Caco-2 (cell line): ENCODE results near the gene PLEKHA6. TPM values are rescaled to one million over a fixed set of nuclear protein-coding genes. Genes with fewer than 3 reads are reported as not detected.

ENCODE experiments used
- BruUV-seq: library from RNA; stranded (reverse); fragments of 400-500 nt; replicated peaks from 2 replicates; lab custom pipeline; 2021; lab: Mats Ljungman, UMichigan
- CTCF ChIA-PET: fragments of 300-600 bp; sonication (Branson Sonifier 250); formaldehyde crosslinking; loops from one replicate; lab custom pipeline; 2022; ENCODE audit warnings: antibody characterized with exemption; lab: Charles Lee
- POLR2A ChIA-PET: fragments of 300-600 bp; sonication (Branson Sonifier 250); formaldehyde crosslinking; loops from one replicate; lab custom pipeline; 2022; ENCODE audit warnings: antibody characterized with exemption; lab: Charles Lee
- DNase-seq, 2 experiments: peaks; one replicate each; pipeline versions ENCODE4 v3.0.0 to v3.0.0-alpha.2; 2020 to 2022
- H3K27me3 ChIP-seq: replicated peaks from 2 replicates; pipeline ENCODE4 v1.6.0; 2011; ENCODE audit warnings: low read length; ENCODE audit not compliant: control insufficient read depth, insufficient read depth
- H3K36me3 ChIP-seq: 2 replicates; pipeline ENCODE4 v1.5.1; 2011; ENCODE audit warnings: low read length; ENCODE audit not compliant: control insufficient read depth, insufficient read depth
- H3K4me1 ChIP-seq: fragments of 250-450 bp; sonication (Bioruptor Pico); 2 replicates; pipeline ENCODE4 v1.5.1; 2020; ENCODE audit warnings: mild to moderate bottlenecking
- H3K4me3 ChIP-seq: 2 replicates; pipeline ENCODE4 v1.5.1; 2011; ENCODE audit warnings: low read depth, mild to moderate bottlenecking, control low read depth, low read length
- H3K9me3 ChIP-seq: fragments of 250-450 bp; sonication (Bioruptor Pico); 2 replicates; pipeline ENCODE4 v1.5.1; 2020; ENCODE audit warnings: mild to moderate bottlenecking, moderate library complexity
- H3K27ac Mint-ChIP-seq: one replicate; pipeline ENCODE4 v1.8.0; 2022; ENCODE audit warnings: mixed read lengths; ENCODE audit not compliant: unreplicated experiment
- H3K27me3 Mint-ChIP-seq: one replicate; pipeline ENCODE4 v1.8.0; 2022; ENCODE audit warnings: mixed read lengths; ENCODE audit not compliant: insufficient read depth, unreplicated experiment
- H3K36me3 Mint-ChIP-seq: one replicate; pipeline ENCODE4 v1.8.0; 2022; ENCODE audit warnings: mild to moderate bottlenecking, mixed read lengths; ENCODE audit not compliant: insufficient read depth, unreplicated experiment
- H3K4me1 Mint-ChIP-seq: one replicate; pipeline ENCODE4 v1.8.0; 2022; ENCODE audit warnings: low read depth, mixed read lengths; ENCODE audit not compliant: unreplicated experiment
- H3K4me3 Mint-ChIP-seq: one replicate; pipeline ENCODE4 v1.8.0; 2022; ENCODE audit warnings: mild to moderate bottlenecking, moderate library complexity, mixed read lengths; ENCODE audit not compliant: unreplicated experiment
- H3K9me3 Mint-ChIP-seq: one replicate; pipeline ENCODE4 v1.8.0; 2022; ENCODE audit warnings: mixed read lengths; ENCODE audit not compliant: unreplicated experiment
- CTCF ChIP-seq, 2 experiments: fragments of 200-600 bp in 1 of 2; IDR thresholded peaks; 1 replicate in 1 of 2; 2 replicates in 1 of 2; pipeline versions ENCODE4 v1.5.1 to v1.8.0; 2011 to 2022; ENCODE audit warnings: antibody characterized with exemption in 1 of 2, control low read depth in 1 of 2, inconsistent platforms in 1 of 2, low read depth in 1 of 2, low read length in 1 of 2, mild to moderate bottlenecking in 1 of 2, moderate library complexity in 1 of 2; ENCODE audit not compliant: insufficient read depth in 1 of 2, severe bottlenecking in 1 of 2, unreplicated experiment in 1 of 2
- intact Hi-C: fragments of 100-400 bp; cut with micrococcal nuclease; formaldehyde crosslinking; loops from one replicate; pipeline ENCODE4 v1.10.0; 2022; ENCODE audit not compliant: unreplicated experiment
- total RNA-seq: library from RNA; stranded (reverse); gene quantifications from 2 replicates; pipeline ENCODE4 v1.2.3, GENCODE V29; 2022

The PLEKHA6 gene
- total RNA-seq, 1 experiment from 2014 or later, result 18.8 TPM

GRCh38 chr1:204261266-204261665 lies 98.5 kb downstream of the PLEKHA6 start:
- H3K36me3 Mint-ChIP-seq, result peaks cover 22% of the 10 kb centered on the region
- POLR2A ChIA-PET, result no interaction called here
- H3K27me3 Mint-ChIP-seq, result no peaks in the 10 kb centered on the region
- no peak for DNase-seq
- Histone ChIP-seq H3K4me3 (no peak overlapping the region), H3K36me3 (peaks cover 4% of the 10 kb centered on the region), H3K27me3 (no peaks in the 10 kb centered on the region), H3K9me3 (no peaks in the 10 kb centered on the region), H3K4me1 (peaks cover 8% of the 10 kb centered on the region)
- H3K4me1 Mint-ChIP-seq, result peaks cover 2% of the 10 kb centered on the region
- no TSS peak for BruUV-seq
- no peak for TF ChIP-seq CTCF (IDR thresholded peaks at IDR 0.05; ENCODE audit: insufficient read depth in 1 of 2, low read depth in 1 of 2, low read length in 1 of 2, severe bottlenecking in 1 of 2, unreplicated experiment in 1 of 2)
- no peaks in the 10 kb centered on the region for H3K9me3 Mint-ChIP-seq
- H3K27ac Mint-ChIP-seq, result no peak overlapping the region
- H3K4me3 Mint-ChIP-seq, result no peak overlapping the region
- intact Hi-C loops, result no loop called here
- CTCF ChIA-PET, result no interaction called here

DNA sequence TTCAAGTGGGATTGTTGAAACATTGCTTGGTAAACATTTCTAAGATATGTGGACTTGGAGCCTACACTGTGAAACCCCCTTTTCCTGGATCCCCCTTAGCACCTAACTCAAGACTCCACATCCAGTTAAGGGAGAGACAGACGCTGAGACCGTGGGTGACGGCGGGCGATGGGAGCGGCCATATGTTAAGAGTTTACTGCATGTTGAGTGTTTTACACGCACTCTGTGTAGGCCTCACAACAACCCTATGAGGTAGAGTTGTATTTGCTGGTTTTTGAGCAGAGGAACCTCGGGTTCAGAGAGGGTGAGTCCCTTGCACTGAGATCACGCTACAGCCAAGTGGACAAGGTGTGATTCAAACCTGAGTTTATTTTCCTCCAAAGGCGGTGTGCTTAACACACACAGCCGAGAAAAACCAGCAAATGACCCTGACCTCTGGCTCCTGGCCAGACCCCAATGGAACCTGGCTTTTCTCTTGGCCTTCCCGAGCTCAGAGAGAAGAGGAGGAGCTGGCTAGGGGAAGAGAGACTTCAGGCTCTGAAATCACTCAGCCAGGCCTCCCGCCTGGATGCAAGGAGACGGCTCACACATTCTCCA lies 99.0 kb downstream of the PLEKHA6 start:
- TF ChIP-seq CTCF (IDR thresholded peaks at IDR 0.05; ENCODE audit: insufficient read depth in 1 of 2, low read depth in 1 of 2, low read length in 1 of 2, severe bottlenecking in 1 of 2, unreplicated experiment in 1 of 2), result no peak
- Mint-ChIP-seq H3K27ac (no peak overlapping the region), H3K4me1 (no peaks in the 10 kb centered on the region), H3K9me3 (no peaks in the 10 kb centered on the region), H3K36me3 (peaks cover 21% of the 10 kb centered on the region), H3K4me3 (no peak overlapping the region), H3K27me3 (no peaks in the 10 kb centered on the region)
- DNase-seq, result no peak
- H3K36me3 ChIP-seq, result peaks cover 4% of the 10 kb centered on the region
- H3K4me1 ChIP-seq, result peaks cover 3% of the 10 kb centered on the region
- no peaks in the 10 kb centered on the region for H3K27me3 ChIP-seq
- POLR2A ChIA-PET, result no interaction called here
- H3K4me3 ChIP-seq, result no peak overlapping the region
- BruUV-seq, result no TSS peak
- intact Hi-C loops, result no loop called here
- CTCF ChIA-PET, result no interaction called here
- no peaks in the 10 kb centered on the region for H3K9me3 ChIP-seq

GRCh38 chr1:204259782-204260181 lies 99.9 kb downstream of the PLEKHA6 start:
- no peak for TF ChIP-seq CTCF (IDR thresholded peaks at IDR 0.05; ENCODE audit: insufficient read depth in 1 of 2, low read depth in 1 of 2, low read length in 1 of 2, severe bottlenecking in 1 of 2, unreplicated experiment in 1 of 2)
- H3K4me3 Mint-ChIP-seq, result no peak overlapping the region
- ChIA-PET CTCF (interaction anchor here (0.9 to 1.2 kb wide), 2 partner anchors 21 to 104 kb away, joined by 3 read pairs; no protein-coding TSS in a partner anchor), POLR2A (no interaction called here)
- no peak for DNase-seq
- no TSS peak for BruUV-seq
- Histone ChIP-seq H3K9me3 (no peaks in the 10 kb centered on the region), H3K4me3 (no peak overlapping the region), H3K36me3 (peaks cover 3% of the 10 kb centered on the region), H3K4me1 (no peaks in the 10 kb centered on the region), H3K27me3 (no peaks in the 10 kb centered on the region)
- H3K36me3 Mint-ChIP-seq, result peaks cover 25% of the 10 kb centered on the region
- no peaks in the 10 kb centered on the region for H3K4me1 Mint-ChIP-seq
- no peaks in the 10 kb centered on the region for H3K27me3 Mint-ChIP-seq
- no peak overlapping the region for H3K27ac Mint-ChIP-seq
- intact Hi-C loops, result no loop called here
- no peaks in the 10 kb centered on the region for H3K9me3 Mint-ChIP-seq
